Measurements from ENCODE around the gene MTMR12.

DNA sequence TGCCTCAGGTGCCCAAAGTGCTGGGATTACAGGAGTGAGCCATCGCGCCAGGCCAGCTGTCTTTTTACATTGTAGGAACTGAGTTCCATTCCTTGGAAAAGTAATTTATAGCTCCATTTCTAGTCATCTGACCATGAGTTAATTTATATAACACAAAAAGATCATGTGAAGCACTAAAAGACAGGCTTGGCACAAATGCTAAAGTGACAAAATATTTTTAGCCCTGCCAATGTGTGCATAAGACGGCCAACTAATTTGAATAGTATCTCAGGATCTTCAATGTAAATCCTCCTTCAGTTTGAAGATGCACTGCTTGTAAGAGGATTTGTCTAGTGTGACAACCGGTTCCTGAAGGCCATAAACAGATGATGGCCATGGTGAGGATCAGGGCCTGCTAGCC is 49.1 kb downstream of the MTMR12 start:
- TF ChIP-seq, protein P1, sequence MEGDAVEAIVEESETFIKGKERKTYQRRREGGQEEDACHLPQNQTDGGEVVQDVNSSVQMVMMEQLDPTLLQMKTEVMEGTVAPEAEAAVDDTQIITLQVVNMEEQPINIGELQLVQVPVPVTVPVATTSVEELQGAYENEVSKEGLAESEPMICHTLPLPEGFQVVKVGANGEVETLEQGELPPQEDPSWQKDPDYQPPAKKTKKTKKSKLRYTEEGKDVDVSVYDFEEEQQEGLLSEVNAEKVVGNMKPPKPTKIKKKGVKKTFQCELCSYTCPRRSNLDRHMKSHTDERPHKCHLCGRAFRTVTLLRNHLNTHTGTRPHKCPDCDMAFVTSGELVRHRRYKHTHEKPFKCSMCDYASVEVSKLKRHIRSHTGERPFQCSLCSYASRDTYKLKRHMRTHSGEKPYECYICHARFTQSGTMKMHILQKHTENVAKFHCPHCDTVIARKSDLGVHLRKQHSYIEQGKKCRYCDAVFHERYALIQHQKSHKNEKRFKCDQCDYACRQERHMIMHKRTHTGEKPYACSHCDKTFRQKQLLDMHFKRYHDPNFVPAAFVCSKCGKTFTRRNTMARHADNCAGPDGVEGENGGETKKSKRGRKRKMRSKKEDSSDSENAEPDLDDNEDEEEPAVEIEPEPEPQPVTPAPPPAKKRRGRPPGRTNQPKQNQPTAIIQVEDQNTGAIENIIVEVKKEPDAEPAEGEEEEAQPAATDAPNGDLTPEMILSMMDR (IDR thresholded peaks at IDR 0.05) = no peak
- TF ChIP-seq EP300 (IDR thresholded peaks at IDR 0.05) = no peak
- TF ChIP-seq POLR2A (IDR thresholded peaks at IDR 0.05) = no peak
